Endothelial cell of umbilical vein (primary cell): ENCODE results near the gene CDH11.

Experiments
- CTCF ChIP-seq, 2 donors: IDR thresholded peaks; 1 replicate in 1 of 2; 2 replicates in 1 of 2; pipeline ENCODE4 v1.5.1; 2011; ENCODE audit warnings: low read length in 2 of 2, mild to moderate bottlenecking in 2 of 2, moderate library complexity in 2 of 2, control low read depth in 1 of 2, inconsistent platforms in 1 of 2, low read depth in 1 of 2; ENCODE audit not compliant: insufficient read depth in 1 of 2; ENCODE audit errors: extremely low read depth in 1 of 2
- JUN ChIP-seq: IDR thresholded peaks from 2 replicates; pipeline ENCODE4 v1.6.1; 2011; ENCODE audit warnings: borderline replicate concordance, low read depth; ENCODE audit not compliant: insufficient read length, insufficient read depth
- POLR2A ChIP-seq: IDR thresholded peaks from 2 replicates; pipeline ENCODE4 v1.6.1; 2012; ENCODE audit warnings: low read depth, mild to moderate bottlenecking, control low read depth, low read length

GRCh38 chr16:64975821-64976220, 146.0 kb downstream of the CDH11 start:
- TF ChIP-seq POLR2A (no peak), JUN (no peak), CTCF (IDR thresholded peaks at IDR 0.05; ENCODE audit: extremely low read depth in 1 of 2, insufficient read depth in 1 of 2, low read depth in 1 of 2, low read length in 2 of 2) (no peak)
